Measurements from ENCODE around the gene BFAR. TPM values are rescaled to one million over a fixed set of nuclear protein-coding genes. Genes with fewer than 3 reads are reported as not detected.
"Not testable (repeated sequence)": the region's sequence is repeated elsewhere in the genome, so short reads cannot be mapped to it uniquely, and the experiment has no call there.

Gene BFAR
- total RNA-seq, 6 experiments from 2014 or later = 60.8 to 70.2 (median 68.2) TPM

DNA sequence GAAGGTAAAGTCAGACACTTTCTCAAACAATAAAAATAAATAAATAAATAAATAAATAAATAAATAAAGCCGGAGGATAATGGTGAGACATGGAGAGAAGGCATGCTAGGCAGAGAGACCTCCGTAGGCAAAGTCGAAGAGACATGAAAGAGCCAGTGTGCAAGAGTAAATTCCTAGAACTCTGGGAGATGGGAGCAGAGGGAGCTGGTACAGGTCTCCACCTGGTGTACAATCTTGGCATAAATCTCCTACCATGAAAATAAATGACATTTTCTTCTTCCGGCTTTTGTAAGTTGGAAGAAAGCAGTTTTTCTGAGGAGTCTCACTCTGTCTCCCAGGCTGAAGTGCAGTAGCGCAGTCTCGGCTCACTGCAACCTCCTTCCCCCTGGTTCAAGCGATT, 69.1 kb downstream of the BFAR start:
- H3K4me3 Mint-ChIP-seq, H3K9me3 Mint-ChIP-seq: not testable (repeated sequence)

DNA sequence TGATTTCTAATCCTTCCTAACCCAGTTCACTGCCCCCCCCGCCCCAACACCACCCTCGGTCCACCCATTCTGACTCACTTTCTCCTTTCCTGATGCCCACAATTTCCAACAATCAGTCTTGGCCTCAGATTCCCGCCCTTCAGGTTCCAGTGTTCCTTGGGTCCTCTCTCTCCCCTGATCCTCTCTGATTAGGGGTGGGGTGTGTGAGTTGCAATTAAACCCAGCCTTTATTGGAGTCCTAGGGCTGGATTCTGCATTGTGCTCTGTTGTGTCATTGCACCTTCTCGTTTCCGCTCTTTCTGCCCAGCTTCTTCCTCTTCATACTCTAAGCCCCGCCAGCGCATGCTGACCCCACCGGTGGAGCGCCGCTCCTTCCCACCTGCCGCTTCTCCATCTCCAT, 69.9 kb downstream of the BFAR start:
- H3K4me1 Mint-ChIP-seq (ENCODE audit: low read depth); H3K27me3 Mint-ChIP-seq (ENCODE audit: insufficient read depth); H3K4me3 Mint-ChIP-seq; DNase-seq; H3K36me3 Mint-ChIP-seq (ENCODE audit: low read depth); H3K27ac Mint-ChIP-seq; H3K9me3 Mint-ChIP-seq: not testable (repeated sequence)

More for the DNA sequence above, 69.1 kb downstream of the BFAR start:
- not testable (repeated sequence) for H3K36me3 Mint-ChIP-seq (ENCODE audit: low read depth); DNase-seq; H3K4me1 Mint-ChIP-seq (ENCODE audit: low read depth); H3K27ac Mint-ChIP-seq; H3K27me3 Mint-ChIP-seq (ENCODE audit: insufficient read depth)

- H3K36me3 Mint-ChIP-seq (ENCODE audit: low read depth); H3K27ac Mint-ChIP-seq; H3K9me3 Mint-ChIP-seq; H3K4me3 Mint-ChIP-seq; DNase-seq; H3K4me1 Mint-ChIP-seq (ENCODE audit: low read depth); H3K27me3 Mint-ChIP-seq (ENCODE audit: insufficient read depth): not testable (repeated sequence)
These were observed 70.6 kb downstream of the BFAR start, which contains the start of gene NPIPA3 for GRCh38 chr16:14703156-14704011. NPIPA3 (plus strand) TSS chr16:14703411; CDS start chr16:14708944, 5,533 bp downstream.

Other genes with a start within 250 kb of the BFAR start
- gene PARN, start 2.7 kb upstream of the BFAR start, total RNA-seq (2021; fragmentation: NEBNext Ultra II Directional; extraction: Animal tissue kit (Norgen Biotek cat#: 25700)) = 10 to 100 TPM; 25.5 to 36.1 (median 30.4) TPM
- gene PLA2G10, start 61.4 kb downstream of the BFAR start, total RNA-seq (2021; fragmentation: NEBNext Ultra II Directional; extraction: Animal tissue kit (Norgen Biotek cat#: 25700)) = not detected
- 1 to 10 TPM in 4 of 6 experiments, under 1 TPM in 1, not detected in 1; 0.97 to 1.6 (median 1.4) TPM for gene NPIPA3, start 70.5 kb downstream of the BFAR start, total RNA-seq (2021; fragmentation: NEBNext Ultra II Directional; extraction: Animal tissue kit (Norgen Biotek cat#: 25700))
- 1 to 10 TPM; 1.1 to 3.7 (median 1.4) TPM for gene NPIPA2, start 109.6 kb downstream of the BFAR start, total RNA-seq (2021; fragmentation: NEBNext Ultra II Directional; extraction: Animal tissue kit (Norgen Biotek cat#: 25700))
- gene NOMO1, start 200.8 kb downstream of the BFAR start, total RNA-seq (2021; fragmentation: NEBNext Ultra II Directional; extraction: Animal tissue kit (Norgen Biotek cat#: 25700)) = 100 to 1,000 TPM; 121 to 151 (median 139) TPM

All from HFFc6 (cell line).